GM23338 (cell line): ENCODE results near the gene TXNL4B. TPM values are rescaled to one million over a fixed set of nuclear protein-coding genes. Genes with fewer than 3 reads are reported as not detected.

Experiments
- ATAC-seq: fragments of 200-7000 bp; cut with Tn5 transposase; 3 replicates; pipeline ENCODE4 v1.9.1; 2020
- DNase-seq: peaks from one replicate; pipeline ENCODE4 v3.0.0-alpha.2; 2015; ENCODE audit warnings: low spot score
- H2AFZ ChIP-seq: fragments of 200-600 bp; sonication (generic); 2 replicates; pipeline ENCODE4 v1.8.0; 2016; ENCODE audit warnings: antibody characterized with exemption, mild to moderate bottlenecking, moderate library complexity
- H3F3A ChIP-seq: fragments of 200-600 bp; sonication (generic); replicated peaks from 2 replicates; pipeline ENCODE4 v1.8.0; 2017; ENCODE audit warnings: antibody characterized with exemption, mixed run types, low read depth
- H3K27ac ChIP-seq: fragments of 200-600 bp; sonication (generic); 2 replicates; pipeline ENCODE4 v1.6.1; 2016; ENCODE audit warnings: low read depth
- H3K27me3 ChIP-seq: fragments of 200-600 bp; sonication (generic); 2 replicates; pipeline ENCODE4 v1.8.0; 2016; ENCODE audit warnings: mild to moderate bottlenecking, mixed run types, moderate library complexity; ENCODE audit not compliant: insufficient read depth
- H3K36me3 ChIP-seq: fragments of 200-600 bp; sonication (generic); 2 replicates; pipeline ENCODE4 v1.8.0; 2016; ENCODE audit warnings: mild to moderate bottlenecking; ENCODE audit not compliant: insufficient read depth
- H3K4me1 ChIP-seq: fragments of 200-600 bp; sonication (generic); 2 replicates; pipeline ENCODE4 v1.8.0; 2016; ENCODE audit warnings: mild to moderate bottlenecking, moderate library complexity; ENCODE audit not compliant: insufficient read depth
- H3K4me2 ChIP-seq: fragments of 200-600 bp; sonication (generic); 2 replicates; pipeline ENCODE4 v1.7.1; 2017; ENCODE audit warnings: mixed run types
- H3K4me3 ChIP-seq: fragments of 200-600 bp; sonication (generic); 2 replicates; pipeline ENCODE4 v1.6.1; 2016; ENCODE audit warnings: mixed run types
- H3K79me2 ChIP-seq: fragments of 200-600 bp; sonication (generic); replicated peaks from 2 replicates; pipeline ENCODE4 v1.8.0; 2017; ENCODE audit warnings: mild to moderate bottlenecking; ENCODE audit not compliant: insufficient read depth
- H3K9me2 ChIP-seq: fragments of 200-600 bp; sonication (generic); 2 replicates; pipeline ENCODE4 v1.8.0; 2017; ENCODE audit not compliant: insufficient read depth
- H4K20me1 ChIP-seq: fragments of 200-600 bp; sonication (generic); replicated peaks from 2 replicates; pipeline ENCODE4 v1.8.0; 2017; ENCODE audit warnings: mild to moderate bottlenecking; ENCODE audit not compliant: insufficient read depth
- H3K27ac Mint-ChIP-seq: 2 replicates; pipeline ENCODE4 v1.8.0; 2020; ENCODE audit warnings: inconsistent platforms, mild to moderate bottlenecking, moderate library complexity, mixed read lengths
- H3K27me3 Mint-ChIP-seq: 3 replicates; pipeline ENCODE4 v1.8.0; 2022; ENCODE audit warnings: low read depth, mild to moderate bottlenecking, moderate library complexity, mixed read lengths, inconsistent platforms; ENCODE audit not compliant: insufficient read depth, poor library complexity
- H3K36me3 Mint-ChIP-seq: 3 replicates; pipeline ENCODE4 v1.8.0; 2021; ENCODE audit warnings: low read depth, mild to moderate bottlenecking, inconsistent platforms, moderate library complexity, mixed read lengths
- H3K4me1 Mint-ChIP-seq: 3 replicates; pipeline ENCODE4 v1.8.0; 2020; ENCODE audit warnings: mild to moderate bottlenecking, inconsistent platforms, mixed read lengths
- H3K4me3 Mint-ChIP-seq: 3 replicates; pipeline ENCODE4 v1.8.0; 2021; ENCODE audit warnings: moderate library complexity, mild to moderate bottlenecking, inconsistent platforms, mixed read lengths
- H3K9me3 Mint-ChIP-seq: 3 replicates; pipeline ENCODE4 v1.8.0; 2020; ENCODE audit warnings: moderate library complexity, mild to moderate bottlenecking, inconsistent platforms, mixed read lengths
- CREB1 ChIP-seq: fragments of 250-450 bp; sonication (Bioruptor Pico); IDR thresholded peaks from 2 replicates; pipeline ENCODE4 v1.5.0; 2020; ENCODE audit warnings: low read depth, mild to moderate bottlenecking, moderate library complexity
- EZH2phosphoT487 ChIP-seq: fragments of 200-600 bp; sonication (generic); IDR thresholded peaks from one replicate; pipeline ENCODE4 v1.8.1; 2018; ENCODE audit warnings: antibody characterized with exemption; ENCODE audit not compliant: unreplicated experiment
- JUNB ChIP-seq: IDR thresholded peaks from one replicate; pipeline ENCODE4 v1.6.1; 2016; ENCODE audit warnings: antibody characterized with exemption; ENCODE audit not compliant: unreplicated experiment
- POLR2AphosphoS5 ChIP-seq: IDR thresholded peaks from 2 replicates; pipeline ENCODE4 v1.6.1; 2016; ENCODE audit warnings: antibody characterized with exemption, low read depth
- STAT1 ChIP-seq: IDR thresholded peaks from one replicate; pipeline ENCODE4 v1.6.1; 2016; ENCODE audit warnings: antibody characterized with exemption; ENCODE audit not compliant: unreplicated experiment
- ZNF331 ChIP-seq: fragments of 250-450 bp; sonication (Bioruptor Pico); IDR thresholded peaks from 2 replicates; pipeline ENCODE4 v1.5.0; 2020; ENCODE audit warnings: low read depth, mild to moderate bottlenecking, moderate library complexity
- polyA plus RNA-seq: library from polyadenylated mRNA; unstranded; fragments of >200 nt; fragmentation: Nextera tagmentation; extraction: Ambion mirVana; gene quantifications from 2 replicates; pipeline ENCODE4 v1.2.1, GENCODE V29; 2016
- total RNA-seq: library from RNA; depleted of rRNA; stranded (reverse); fragments of >200 nt; shearing (Covaris generic); gene quantifications from 2 replicates; pipeline ENCODE4 v1.2.3, GENCODE V29; 2014
- TF ChIP-seq, protein P1 (sequence below), 2 experiments: fragments of 200-600 bp in 1 of 2; sonication (generic) in 1 of 2; conservative IDR thresholded peaks; 2 replicates each; pipeline versions ENCODE4 v1.5.1 to v1.6.1; 2016 to 2017; ENCODE audit warnings: antibody characterized with exemption in 2 of 2, low read depth in 2 of 2, mild to moderate bottlenecking in 2 of 2, moderate library complexity in 1 of 2
- TF ChIP-seq, protein P2 (sequence below): IDR thresholded peaks from one replicate; pipeline ENCODE4 v1.6.1; 2018; ENCODE audit warnings: antibody characterized with exemption; ENCODE audit not compliant: unreplicated experiment
- TF ChIP-seq, protein P3 (sequence below): IDR thresholded peaks from 2 replicates; pipeline ENCODE4 v1.6.1; 2016; ENCODE audit warnings: antibody characterized with exemption

TXNL4B gene
- total and polyA plus RNA-seq, 2 experiments from 2014 or later: 3.7 to 8.9 TPM

DNA sequence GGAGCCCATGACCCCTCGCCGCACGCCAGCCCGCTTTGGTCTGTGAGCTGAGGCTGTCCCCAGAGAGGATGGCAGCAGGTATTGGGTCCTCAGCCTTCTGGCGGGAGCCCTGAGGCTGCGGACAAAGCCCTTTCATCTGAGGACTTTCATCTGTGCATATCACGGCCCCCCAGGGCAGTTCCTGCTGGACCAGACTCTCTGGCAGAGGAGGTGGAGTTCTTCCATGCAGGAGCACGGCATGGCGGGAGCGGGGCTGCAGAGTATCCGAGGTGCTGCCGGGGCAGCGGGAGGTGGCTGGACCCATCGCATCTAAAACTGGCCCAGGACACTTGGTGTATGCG lies 19.0 kb upstream of the TXNL4B start (continued):
- TF ChIP-seq, protein P1, sequence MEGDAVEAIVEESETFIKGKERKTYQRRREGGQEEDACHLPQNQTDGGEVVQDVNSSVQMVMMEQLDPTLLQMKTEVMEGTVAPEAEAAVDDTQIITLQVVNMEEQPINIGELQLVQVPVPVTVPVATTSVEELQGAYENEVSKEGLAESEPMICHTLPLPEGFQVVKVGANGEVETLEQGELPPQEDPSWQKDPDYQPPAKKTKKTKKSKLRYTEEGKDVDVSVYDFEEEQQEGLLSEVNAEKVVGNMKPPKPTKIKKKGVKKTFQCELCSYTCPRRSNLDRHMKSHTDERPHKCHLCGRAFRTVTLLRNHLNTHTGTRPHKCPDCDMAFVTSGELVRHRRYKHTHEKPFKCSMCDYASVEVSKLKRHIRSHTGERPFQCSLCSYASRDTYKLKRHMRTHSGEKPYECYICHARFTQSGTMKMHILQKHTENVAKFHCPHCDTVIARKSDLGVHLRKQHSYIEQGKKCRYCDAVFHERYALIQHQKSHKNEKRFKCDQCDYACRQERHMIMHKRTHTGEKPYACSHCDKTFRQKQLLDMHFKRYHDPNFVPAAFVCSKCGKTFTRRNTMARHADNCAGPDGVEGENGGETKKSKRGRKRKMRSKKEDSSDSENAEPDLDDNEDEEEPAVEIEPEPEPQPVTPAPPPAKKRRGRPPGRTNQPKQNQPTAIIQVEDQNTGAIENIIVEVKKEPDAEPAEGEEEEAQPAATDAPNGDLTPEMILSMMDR (conservative IDR thresholded peaks at IDR 0.05; ENCODE audit: low read depth in 2 of 2): no peak
- TF ChIP-seq ZNF331 (CRISPR knock-in tag) (no peak), EZH2phosphoT487 (no peak), STAT1 (no peak), CREB1 (CRISPR knock-in tag) (no peak), POLR2AphosphoS5 (no peak)

DNA sequence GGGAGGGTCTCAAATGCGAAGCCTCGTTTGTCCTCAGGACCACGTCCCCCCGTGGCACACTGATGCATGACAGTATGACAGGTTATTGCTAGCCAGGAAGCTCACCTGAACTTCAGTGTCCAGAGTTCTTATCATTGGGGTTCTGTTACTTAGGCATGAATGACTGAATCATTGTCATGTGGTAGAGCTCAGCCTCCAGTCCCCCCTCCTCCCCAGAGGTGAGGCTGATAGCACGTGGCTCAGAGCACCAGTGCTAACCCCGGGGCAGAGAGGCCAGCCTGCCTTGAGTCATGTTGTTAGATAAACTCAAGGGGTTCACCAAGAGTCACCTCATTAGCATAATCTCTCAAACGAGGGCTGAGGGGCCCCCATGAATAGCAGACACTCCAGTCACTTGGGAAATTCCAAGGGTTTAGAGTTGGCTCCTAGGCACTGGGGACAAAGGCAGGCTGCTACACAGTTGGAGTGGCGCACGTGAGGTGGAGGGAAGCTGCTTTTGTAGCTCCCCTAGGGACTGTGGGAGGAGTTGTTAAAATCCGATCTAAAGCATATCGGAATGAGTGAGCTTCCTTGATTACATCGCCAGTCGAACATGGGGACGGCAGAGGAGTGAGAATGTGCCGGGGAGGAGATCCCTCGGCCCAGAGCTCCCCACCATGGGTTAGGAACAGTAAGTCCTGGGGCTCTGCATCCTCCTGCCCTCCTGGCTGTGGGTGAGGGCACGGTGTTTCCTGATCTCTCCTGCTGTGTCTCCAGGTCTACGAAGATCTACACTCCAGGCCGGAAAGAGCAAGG lies 18.4 kb upstream of the TXNL4B start:
- Histone ChIP-seq H3K36me3 (peaks cover 28% of the 10 kb centered on the region), H2AFZ (no peak overlapping the region), H3K27ac (no peak overlapping the region), H4K20me1 (no peaks in the 10 kb centered on the region; the same call in 1 of the 2 replicates), H3K4me3 (no peak overlapping the region), H3K4me1 (no peaks in the 10 kb centered on the region), H3K27me3 (no peaks in the 10 kb centered on the region), H3K79me2 (no peaks in the 10 kb centered on the region), H3K4me2 (no peak overlapping the region), H3F3A (no peaks in the 10 kb centered on the region), H3K9me2 (no peaks in the 10 kb centered on the region)
- H3K4me1 Mint-ChIP-seq: no peaks in the 10 kb centered on the region
- H3K27ac Mint-ChIP-seq: no peak overlapping the region
- ATAC-seq (no peak), DNase-seq (no peak)
- H3K9me3 Mint-ChIP-seq: no peaks in the 10 kb centered on the region
- peaks cover 61% of the 10 kb centered on the region for H3K36me3 Mint-ChIP-seq
- H3K27me3 Mint-ChIP-seq: peaks cover 2% of the 10 kb centered on the region
- H3K4me3 Mint-ChIP-seq: no peak overlapping the region
- TF ChIP-seq, protein P2, sequence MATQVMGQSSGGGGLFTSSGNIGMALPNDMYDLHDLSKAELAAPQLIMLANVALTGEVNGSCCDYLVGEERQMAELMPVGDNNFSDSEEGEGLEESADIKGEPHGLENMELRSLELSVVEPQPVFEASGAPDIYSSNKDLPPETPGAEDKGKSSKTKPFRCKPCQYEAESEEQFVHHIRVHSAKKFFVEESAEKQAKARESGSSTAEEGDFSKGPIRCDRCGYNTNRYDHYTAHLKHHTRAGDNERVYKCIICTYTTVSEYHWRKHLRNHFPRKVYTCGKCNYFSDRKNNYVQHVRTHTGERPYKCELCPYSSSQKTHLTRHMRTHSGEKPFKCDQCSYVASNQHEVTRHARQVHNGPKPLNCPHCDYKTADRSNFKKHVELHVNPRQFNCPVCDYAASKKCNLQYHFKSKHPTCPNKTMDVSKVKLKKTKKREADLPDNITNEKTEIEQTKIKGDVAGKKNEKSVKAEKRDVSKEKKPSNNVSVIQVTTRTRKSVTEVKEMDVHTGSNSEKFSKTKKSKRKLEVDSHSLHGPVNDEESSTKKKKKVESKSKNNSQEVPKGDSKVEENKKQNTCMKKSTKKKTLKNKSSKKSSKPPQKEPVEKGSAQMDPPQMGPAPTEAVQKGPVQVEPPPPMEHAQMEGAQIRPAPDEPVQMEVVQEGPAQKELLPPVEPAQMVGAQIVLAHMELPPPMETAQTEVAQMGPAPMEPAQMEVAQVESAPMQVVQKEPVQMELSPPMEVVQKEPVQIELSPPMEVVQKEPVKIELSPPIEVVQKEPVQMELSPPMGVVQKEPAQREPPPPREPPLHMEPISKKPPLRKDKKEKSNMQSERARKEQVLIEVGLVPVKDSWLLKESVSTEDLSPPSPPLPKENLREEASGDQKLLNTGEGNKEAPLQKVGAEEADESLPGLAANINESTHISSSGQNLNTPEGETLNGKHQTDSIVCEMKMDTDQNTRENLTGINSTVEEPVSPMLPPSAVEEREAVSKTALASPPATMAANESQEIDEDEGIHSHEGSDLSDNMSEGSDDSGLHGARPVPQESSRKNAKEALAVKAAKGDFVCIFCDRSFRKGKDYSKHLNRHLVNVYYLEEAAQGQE: no peak
- TF ChIP-seq JUNB: no peak
- TF ChIP-seq, protein P3, sequence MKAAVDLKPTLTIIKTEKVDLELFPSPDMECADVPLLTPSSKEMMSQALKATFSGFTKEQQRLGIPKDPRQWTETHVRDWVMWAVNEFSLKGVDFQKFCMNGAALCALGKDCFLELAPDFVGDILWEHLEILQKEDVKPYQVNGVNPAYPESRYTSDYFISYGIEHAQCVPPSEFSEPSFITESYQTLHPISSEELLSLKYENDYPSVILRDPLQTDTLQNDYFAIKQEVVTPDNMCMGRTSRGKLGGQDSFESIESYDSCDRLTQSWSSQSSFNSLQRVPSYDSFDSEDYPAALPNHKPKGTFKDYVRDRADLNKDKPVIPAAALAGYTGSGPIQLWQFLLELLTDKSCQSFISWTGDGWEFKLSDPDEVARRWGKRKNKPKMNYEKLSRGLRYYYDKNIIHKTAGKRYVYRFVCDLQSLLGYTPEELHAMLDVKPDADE: no peak
